Measurements from ENCODE around the gene RBM4.

- TF ChIP-seq CTCF (IDR thresholded peaks at IDR 0.05) (peak in 2 of 4 experiments; percentile 19 to 24), POLR2A (IDR thresholded peaks at IDR 0.05) (peak; percentile 85 to 88), EP300 (IDR thresholded peaks at IDR 0.05) (no peak)
Measured at GRCh38 chr11:66638177-66639065, at the start of gene RBM4.

All from gastroesophageal sphincter (tissue), 3 donors.